DND-41 (cell line): ENCODE measurements around the gene FITM1.

Source experiments
- EZH2 ChIP-seq: IDR thresholded peaks from 3 replicates; pipeline ENCODE4 v1.6.1; 2012; ENCODE audit warnings: borderline replicate concordance, low read depth, mild to moderate bottlenecking, moderate library complexity, low read length, inconsistent platforms; ENCODE audit not compliant: severe bottlenecking
- TF ChIP-seq, protein P1 (sequence below): IDR thresholded peaks from 2 replicates; pipeline ENCODE4 v1.5.1; 2012; ENCODE audit warnings: borderline replicate concordance, low read length, moderate library complexity, mild to moderate bottlenecking; ENCODE audit not compliant: poor library complexity, severe bottlenecking; ENCODE audit errors: extremely low read depth

DNA sequence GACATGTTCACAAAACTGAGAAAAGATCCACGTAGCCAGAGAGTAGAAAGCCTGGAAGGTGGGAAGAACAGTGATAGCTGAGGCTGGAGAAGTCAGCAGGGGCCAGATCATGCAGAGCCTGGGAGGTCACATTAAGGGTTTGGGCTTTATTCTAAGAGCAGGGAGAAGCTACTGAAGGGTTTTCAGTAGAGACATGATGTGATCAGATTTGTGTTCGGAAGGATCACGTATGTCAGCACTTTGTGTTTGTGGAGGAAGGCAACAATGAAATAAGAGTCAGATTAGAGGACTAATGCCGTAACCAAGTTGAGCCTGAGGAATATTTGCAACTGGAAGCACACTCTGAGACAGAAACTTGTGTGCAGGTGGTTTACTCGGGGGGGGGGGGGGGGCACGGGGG is 40.6 kb upstream of the FITM1 start:
- TF ChIP-seq, protein P1, sequence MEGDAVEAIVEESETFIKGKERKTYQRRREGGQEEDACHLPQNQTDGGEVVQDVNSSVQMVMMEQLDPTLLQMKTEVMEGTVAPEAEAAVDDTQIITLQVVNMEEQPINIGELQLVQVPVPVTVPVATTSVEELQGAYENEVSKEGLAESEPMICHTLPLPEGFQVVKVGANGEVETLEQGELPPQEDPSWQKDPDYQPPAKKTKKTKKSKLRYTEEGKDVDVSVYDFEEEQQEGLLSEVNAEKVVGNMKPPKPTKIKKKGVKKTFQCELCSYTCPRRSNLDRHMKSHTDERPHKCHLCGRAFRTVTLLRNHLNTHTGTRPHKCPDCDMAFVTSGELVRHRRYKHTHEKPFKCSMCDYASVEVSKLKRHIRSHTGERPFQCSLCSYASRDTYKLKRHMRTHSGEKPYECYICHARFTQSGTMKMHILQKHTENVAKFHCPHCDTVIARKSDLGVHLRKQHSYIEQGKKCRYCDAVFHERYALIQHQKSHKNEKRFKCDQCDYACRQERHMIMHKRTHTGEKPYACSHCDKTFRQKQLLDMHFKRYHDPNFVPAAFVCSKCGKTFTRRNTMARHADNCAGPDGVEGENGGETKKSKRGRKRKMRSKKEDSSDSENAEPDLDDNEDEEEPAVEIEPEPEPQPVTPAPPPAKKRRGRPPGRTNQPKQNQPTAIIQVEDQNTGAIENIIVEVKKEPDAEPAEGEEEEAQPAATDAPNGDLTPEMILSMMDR = no peak
- no peak for TF ChIP-seq EZH2
